HG03097 (cell line): Measurements from ENCODE around the gene NCAM2.
"Not testable (repeated sequence)": the region's sequence is repeated elsewhere in the genome, so short reads cannot be mapped to it uniquely, and the experiment has no call there.

Source experiments
- ATAC-seq: cut with Tn5 transposase; IDR thresholded peaks from one replicate; pipeline ENCODE4 v1.9.1; 2021; ENCODE audit not compliant: unreplicated experiment, low FRiP score

NCAM2 gene

GRCh38 chr21:21401444-21401843 lies 403.2 kb downstream of the NCAM2 start:
- no peak for ATAC-seq

GRCh38 chr21:21402187-21402586 lies 404.0 kb downstream of the NCAM2 start:
- ATAC-seq = not testable (repeated sequence)

- ATAC-seq = not testable (repeated sequence)
Observed at GRCh38 chr21:21404261-21404660, 406.1 kb downstream of the NCAM2 start.

GRCh38 chr21:21406921-21407320 lies 408.7 kb downstream of the NCAM2 start:
- no peak for ATAC-seq

GRCh38 chr21:21412096-21412495 lies 413.9 kb downstream of the NCAM2 start:
- ATAC-seq = no peak

GRCh38 chr21:21415741-21416140 lies 417.5 kb downstream of the NCAM2 start:
- ATAC-seq = no peak

GRCh38 chr21:21434944-21435343 lies 436.7 kb downstream of the NCAM2 start:
- no peak for ATAC-seq

- ATAC-seq = no peak
Observed at GRCh38 chr21:21436012-21436534, 437.9 kb downstream of the NCAM2 start.

GRCh38 chr21:21439761-21440160 lies 441.6 kb downstream of the NCAM2 start:
- no peak for ATAC-seq

- no peak for ATAC-seq
Observed at GRCh38 chr21:21457077-21457476, 458.9 kb downstream of the NCAM2 start.

GRCh38 chr21:21458124-21458631 lies 460.0 kb downstream of the NCAM2 start:
- no peak for ATAC-seq

- no peak for ATAC-seq
Observed at GRCh38 chr21:21460979-21461378, 462.8 kb downstream of the NCAM2 start.

GRCh38 chr21:21463456-21463855 lies 465.2 kb downstream of the NCAM2 start:
- ATAC-seq = no peak

GRCh38 chr21:21464684-21465083 lies 466.5 kb downstream of the NCAM2 start:
- ATAC-seq = no peak

GRCh38 chr21:21466752-21467151 lies 468.5 kb downstream of the NCAM2 start:
- ATAC-seq = no peak

- ATAC-seq = no peak
Observed at GRCh38 chr21:21468003-21468402, 469.8 kb downstream of the NCAM2 start.

- no peak for ATAC-seq
Observed at GRCh38 chr21:21481239-21481638, 483.0 kb downstream of the NCAM2 start.

- ATAC-seq = no peak
Observed at GRCh38 chr21:21508859-21509258, 510.6 kb downstream of the NCAM2 start.

GRCh38 chr21:21530680-21531079 lies 532.5 kb downstream of the NCAM2 start:
- ATAC-seq = no peak

GRCh38 chr21:21547368-21547953 lies 549.3 kb downstream of the NCAM2 start:
- no peak for ATAC-seq

GRCh38 chr21:21559285-21560045 lies 561.3 kb downstream of the NCAM2 start:
- no peak for ATAC-seq
